GM19463 (cell line): Measurements from ENCODE around the gene SOX5.
"Not testable (repeated sequence)": the region's sequence is repeated elsewhere in the genome, so short reads cannot be mapped to it uniquely, and the experiment has no call there.

Source experiments
- ATAC-seq: cut with Tn5 transposase; IDR thresholded peaks from one replicate; pipeline ENCODE4 v1.9.1; 2021; ENCODE audit warnings: mild to moderate bottlenecking, moderate library complexity; ENCODE audit not compliant: unreplicated experiment

SOX5 gene

GRCh38 chr12:23911574-23911973 is 37.9 kb downstream of the SOX5 start:
- peak; percentile 83 for ATAC-seq

DNA sequence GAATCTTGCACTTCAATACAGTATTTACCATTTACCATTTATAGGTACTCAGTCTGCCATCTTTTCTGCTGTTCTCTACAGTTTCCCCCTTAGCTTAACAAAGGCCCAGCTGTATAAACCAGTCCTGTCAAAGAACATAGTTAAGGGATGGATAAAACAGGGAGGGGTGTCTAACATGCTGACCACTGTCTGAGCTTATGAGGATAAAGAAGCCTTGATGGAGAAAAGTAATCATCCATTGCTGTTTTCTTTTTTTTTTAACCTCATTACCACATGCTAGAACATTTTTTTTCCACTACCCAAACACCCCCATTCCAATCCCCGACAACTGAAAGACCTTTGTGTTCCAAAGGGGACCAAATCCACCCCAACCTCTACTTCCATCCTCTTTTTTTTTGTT is 39.9 kb downstream of the SOX5 start:
- ATAC-seq: no peak

DNA sequence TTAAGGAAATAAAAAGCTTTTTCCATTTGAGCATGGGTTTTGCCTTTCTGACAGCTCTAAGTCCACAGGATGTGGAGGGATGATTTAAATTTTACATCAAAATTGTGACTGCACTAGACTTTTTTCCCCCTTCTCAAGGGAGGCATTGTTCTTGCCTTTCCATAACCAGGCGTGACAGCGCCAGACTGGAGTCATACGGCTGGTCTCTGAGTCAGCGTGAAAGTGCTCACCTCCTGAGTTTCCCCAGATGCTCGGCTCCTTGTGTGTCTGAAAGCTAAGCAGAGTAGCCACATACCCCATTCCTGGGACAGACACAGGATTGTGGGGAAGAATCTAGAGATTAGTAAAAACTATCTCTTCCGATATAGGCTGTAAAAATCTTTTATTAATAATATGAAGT is 43.1 kb downstream of the SOX5 start:
- peak; percentile 77 for ATAC-seq

- ATAC-seq: no peak
These were observed 50.0 kb downstream of the SOX5 start for GRCh38 chr12:23899434-23899833.

DNA sequence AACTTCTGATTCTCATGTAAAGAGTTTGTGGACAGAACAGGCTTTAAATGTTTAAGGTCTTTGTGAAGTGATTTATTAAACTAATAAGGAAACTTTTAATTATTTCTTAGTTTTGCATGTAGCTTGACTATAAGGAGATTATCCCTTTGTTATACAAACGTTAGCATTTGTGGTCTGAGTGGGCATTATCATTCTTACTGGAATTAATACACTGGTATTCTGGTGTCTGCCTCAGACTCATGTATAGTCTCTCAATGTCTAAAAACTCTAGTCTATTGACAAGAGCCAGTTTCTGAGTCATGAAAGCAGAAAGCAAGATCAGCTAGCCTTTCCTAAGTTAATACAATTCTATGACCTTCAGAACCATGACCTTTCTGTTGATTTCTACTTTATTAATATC is 51.3 kb downstream of the SOX5 start:
- no peak for ATAC-seq

DNA sequence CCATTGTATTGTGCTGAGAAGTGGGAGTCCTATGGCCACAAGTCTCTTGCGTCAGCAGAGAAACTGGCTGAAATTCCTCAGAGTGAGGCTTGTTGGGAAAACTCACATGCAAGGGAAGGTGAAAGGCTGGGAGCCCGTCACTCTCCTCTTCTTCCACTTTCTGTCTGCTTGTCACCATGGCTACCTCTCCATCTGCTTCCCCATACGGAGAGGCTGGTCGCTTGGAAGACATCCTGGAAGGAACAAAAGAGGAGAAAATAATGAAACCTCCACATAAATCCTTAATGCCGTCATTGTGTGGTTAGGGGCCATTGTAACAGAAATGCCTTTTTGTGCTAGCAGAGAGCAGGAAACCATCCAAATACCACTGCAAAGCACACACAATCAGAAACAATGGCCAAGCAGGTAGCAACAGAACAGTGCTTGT is 53.7 kb downstream of the SOX5 start:
- no peak for ATAC-seq

GRCh38 chr12:23893611-23894010 is 55.9 kb downstream of the SOX5 start:
- ATAC-seq: no peak

GRCh38 chr12:23891115-23891514 is 58.4 kb downstream of the SOX5 start:
- ATAC-seq: no peak

DNA sequence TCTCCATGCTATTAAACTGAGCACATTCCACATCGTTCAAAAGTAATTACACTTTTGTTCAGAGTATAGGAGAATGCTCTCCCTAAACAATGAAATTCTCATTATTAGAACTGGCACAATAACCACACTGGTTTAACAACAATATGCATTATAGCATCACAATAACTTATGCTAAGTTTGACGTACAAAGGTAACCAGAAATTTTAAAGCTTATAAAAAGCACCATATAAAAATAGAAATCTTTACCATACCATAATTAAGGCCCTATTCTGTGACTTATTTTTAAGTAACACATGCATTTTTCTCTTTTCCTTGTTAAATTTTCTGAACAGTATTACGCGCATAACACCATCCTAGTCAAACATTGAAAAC is 60.4 kb downstream of the SOX5 start:
- no peak for ATAC-seq

DNA sequence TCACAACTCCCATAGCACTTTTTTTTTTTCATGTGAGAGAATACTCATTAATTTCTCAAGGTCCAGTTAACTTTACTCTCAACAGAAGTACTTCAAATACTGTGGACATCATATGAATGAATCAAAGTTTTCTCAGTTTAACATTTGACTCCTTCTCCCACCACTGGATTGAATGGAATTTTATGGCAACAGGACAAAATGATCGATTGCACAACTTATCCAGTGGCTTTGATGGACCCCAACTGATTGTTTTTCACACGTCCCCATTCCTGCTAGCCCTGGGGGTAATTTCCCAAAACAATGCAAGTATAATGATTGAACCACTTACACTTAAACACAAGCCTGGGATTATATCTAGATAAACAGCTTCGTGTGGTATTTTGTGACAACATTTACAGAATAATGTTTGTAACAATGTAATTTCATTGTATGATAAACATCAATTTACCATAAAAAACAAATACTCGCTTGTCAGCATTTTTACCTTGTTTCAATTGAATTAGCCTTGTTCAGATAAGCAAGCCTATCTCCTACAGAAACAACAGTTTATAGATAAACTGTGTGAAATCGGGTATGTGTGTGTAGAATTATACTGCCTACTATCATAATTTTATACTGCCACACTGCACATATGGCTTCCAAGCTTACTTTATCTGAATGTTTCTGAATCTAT is 60.9 kb downstream of the SOX5 start:
- ATAC-seq: no peak

DNA sequence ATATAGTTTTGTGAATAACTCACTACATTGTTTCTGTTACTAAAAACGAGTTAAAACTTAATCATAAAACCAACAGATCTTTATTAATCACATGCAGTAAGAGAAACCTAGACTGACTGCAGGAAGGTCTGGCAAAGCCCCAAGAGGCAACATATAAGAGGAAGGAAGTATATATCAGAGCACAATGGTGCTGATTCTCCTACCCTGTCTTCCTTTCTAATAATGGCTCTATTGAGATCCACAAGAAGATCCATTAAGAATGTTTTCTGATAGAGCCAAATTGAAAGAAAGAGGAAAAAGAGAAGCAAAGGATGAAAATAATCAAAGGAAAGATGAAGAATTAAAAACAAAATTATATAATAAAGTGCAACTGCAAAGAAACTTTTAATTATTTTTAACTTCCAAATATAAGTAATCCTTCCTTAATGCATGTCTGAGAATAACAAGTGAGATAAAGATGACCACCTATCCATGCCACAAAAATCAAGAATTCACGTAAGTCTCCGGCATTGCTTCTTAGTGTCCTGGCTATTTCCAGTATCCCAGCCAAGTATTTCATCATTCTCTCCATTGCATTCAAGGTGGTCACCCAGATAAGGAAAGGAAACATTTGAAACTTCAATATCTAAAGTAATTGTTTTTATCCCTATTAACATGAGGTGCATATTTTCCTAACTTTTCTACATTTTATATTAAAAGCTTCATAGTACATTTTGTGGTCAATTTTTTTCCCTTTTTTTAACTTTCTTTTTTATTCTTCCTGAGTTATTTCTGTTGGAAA is 62.2 kb downstream of the SOX5 start:
- ATAC-seq: no peak

- ATAC-seq: no peak
These were observed 64.1 kb downstream of the SOX5 start for GRCh38 chr12:23885394-23885793.

DNA sequence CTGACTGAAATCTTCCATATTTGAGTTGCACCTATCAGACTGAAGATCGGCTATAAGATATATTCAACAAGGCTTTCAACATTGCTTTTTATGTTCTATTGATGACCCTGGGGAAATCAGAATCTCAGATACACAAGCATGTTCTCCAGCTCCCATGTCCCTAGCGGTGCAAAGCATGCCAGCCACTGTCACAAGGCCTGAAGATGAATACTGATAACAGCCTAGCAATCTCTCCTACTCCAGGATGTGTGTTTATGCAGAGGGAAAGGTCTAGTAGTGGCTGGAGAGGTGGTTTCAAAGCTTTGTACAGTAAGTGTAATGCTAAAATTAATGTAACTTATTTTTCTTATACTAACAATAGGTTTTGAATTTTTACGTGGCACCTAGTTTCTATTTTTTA is 64.6 kb downstream of the SOX5 start:
- no peak for ATAC-seq

DNA sequence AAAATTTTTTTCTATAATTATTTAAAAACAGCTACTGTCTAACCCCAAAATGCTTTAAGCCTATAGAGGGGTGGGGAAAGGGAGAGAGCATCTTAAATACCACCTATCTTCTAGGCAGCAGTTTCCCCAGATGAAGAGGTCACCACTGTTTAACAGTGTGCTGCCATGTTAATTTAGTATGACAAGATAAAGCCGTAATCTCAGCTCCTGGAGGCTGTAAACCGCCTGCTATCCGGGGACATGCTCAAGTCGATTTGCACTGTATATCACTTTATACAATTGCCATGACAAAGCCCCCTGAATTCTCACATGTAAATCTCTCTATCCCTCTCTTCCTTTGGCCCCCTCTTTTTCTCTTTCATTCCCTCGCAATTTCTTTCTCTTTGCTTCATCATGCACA is 68.5 kb downstream of the SOX5 start:
- no peak for ATAC-seq

- ATAC-seq: not testable (repeated sequence)
These were observed 72.9 kb downstream of the SOX5 start for GRCh38 chr12:23876618-23877017.

- no peak for ATAC-seq
These were observed 81.7 kb downstream of the SOX5 start for GRCh38 chr12:23867794-23868193.

DNA sequence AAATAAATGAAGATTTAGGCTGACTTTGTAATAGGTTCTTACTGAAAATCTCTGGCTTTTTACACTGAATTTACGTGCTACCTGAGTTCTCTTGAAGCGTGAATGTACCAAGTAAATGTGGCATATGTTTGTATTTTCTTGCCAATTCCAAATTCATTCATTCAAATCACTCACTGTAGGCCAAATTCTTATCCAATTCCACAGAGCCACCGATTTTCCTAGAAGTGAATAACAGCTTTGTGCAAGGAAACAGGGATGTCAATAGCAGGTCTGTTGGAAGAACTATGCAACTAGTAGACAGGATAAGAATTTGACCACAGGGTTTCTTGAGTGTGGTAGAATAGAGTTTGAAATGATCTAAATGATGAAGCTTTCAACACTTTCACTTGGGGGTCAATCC is 86.8 kb downstream of the SOX5 start:
- no peak for ATAC-seq

GRCh38 chr12:23860019-23860418 is 89.5 kb downstream of the SOX5 start:
- no peak for ATAC-seq

DNA sequence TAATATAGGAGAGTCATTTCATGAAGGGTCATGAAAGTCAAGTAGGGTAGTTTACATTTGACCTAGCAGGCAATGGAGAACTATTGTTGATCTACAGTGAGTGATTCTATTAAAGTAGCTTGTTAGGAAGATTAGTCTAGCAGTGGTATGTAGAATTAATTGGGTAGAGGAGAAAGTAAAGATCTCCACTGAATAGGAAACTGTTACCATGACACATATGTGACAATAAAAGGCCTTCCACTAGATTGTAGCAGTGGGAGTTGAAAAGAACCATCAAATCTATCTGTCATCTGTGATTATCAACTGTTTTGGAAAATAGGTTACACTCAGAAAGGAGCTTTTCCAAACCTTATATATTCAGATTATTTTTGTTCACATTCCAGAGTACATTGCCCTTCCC is 92.3 kb downstream of the SOX5 start:
- ATAC-seq: no peak

- peak; percentile 71 for ATAC-seq
These were observed 93.7 kb downstream of the SOX5 start for GRCh38 chr12:23855813-23856212.

DNA sequence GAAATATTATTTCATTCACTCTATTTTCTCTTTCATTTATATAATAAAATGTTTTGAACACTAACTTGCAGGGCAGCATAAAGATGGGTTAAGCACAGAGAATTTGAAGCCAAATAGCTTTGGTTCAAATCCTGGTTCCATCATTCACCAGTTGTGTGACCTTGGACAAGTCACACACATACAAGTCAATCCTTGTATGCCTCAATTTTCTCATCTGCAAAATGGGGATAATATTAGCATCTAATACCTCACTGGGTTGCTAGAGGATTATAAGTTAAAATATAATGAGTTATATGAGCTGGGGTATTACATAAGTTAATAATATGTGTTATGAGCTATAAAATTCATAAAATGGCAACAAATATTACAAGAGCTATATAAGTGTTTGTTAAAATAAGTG is 94.9 kb downstream of the SOX5 start:
- ATAC-seq: no peak

DNA sequence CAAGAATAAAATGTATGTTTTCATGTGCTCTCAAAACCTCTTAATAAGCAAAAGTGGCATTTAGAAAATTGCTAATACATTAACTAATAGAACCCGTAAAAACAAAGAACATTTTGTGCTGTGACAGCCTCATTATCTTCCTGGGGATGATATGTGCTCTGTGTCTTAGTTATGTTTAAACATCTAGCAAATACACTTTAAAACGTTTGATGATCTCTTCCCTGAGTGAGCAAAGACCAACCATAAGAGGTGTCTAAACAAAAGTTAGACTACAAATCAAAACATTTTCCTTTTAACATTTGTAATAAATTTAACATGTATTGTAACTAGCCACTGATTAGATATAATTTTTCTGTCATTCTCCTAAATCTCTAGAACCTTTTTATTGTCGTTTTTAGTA is 95.8 kb downstream of the SOX5 start:
- no peak for ATAC-seq

DNA sequence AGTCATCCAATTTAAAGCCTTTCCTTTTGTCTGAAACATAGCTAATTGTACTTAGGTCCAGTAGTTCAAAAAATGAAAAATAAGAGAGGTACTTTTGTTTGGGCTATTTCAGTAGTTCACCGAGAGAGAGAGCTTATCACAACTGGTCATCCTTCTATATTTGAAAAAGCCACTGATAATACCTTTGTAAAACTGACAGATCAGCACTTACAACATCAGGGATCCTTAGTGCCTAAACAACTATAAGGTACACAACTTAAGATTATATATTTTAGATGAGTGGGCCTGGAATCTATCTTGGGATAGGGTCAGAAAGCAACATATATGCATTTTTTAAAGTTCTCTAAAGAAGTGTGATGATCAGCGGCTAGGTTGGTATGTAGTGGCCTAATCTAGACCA is 97.9 kb downstream of the SOX5 start:
- ATAC-seq: no peak
